PC-9 (cell line): ENCODE data around the gene EPHB1. TPM values are rescaled to one million over a fixed set of nuclear protein-coding genes. Genes with fewer than 3 reads are reported as not detected.

Experiments used
- BruUV-seq: library from RNA; stranded (reverse); fragments of 400-500 nt; replicated peaks from 2 replicates; lab custom pipeline; 2021; lab: Mats Ljungman, UMichigan
- CTCF ChIA-PET: fragments of 300-600 bp; sonication (Branson Sonifier 250); formaldehyde crosslinking; loops from one replicate; lab custom pipeline; 2022; ENCODE audit warnings: antibody characterized with exemption; lab: Charles Lee
- POLR2A ChIA-PET: fragments of 300-600 bp; sonication (Branson Sonifier 250); formaldehyde crosslinking; loops from one replicate; lab custom pipeline; 2022; ENCODE audit warnings: antibody characterized with exemption; ENCODE audit not compliant: unreplicated experiment; lab: Charles Lee
- DNase-seq, 2 experiments: peaks; one replicate each; pipeline versions ENCODE4 v3.0.0 to v3.0.0-alpha.2; 2015 to 2022; ENCODE audit warnings: mixed read lengths in 1 of 2
- H2AFZ ChIP-seq: fragments of 200-600 bp; sonication (generic); 2 replicates; pipeline ENCODE4 v1.8.1; 2017; ENCODE audit warnings: antibody characterized with exemption
- H3F3A ChIP-seq: fragments of 200-600 bp; sonication (generic); 2 replicates; pipeline ENCODE4 v1.8.1; 2017; ENCODE audit warnings: antibody characterized with exemption, mild to moderate bottlenecking, low read depth; ENCODE audit not compliant: insufficient read depth
- H3K27ac ChIP-seq: fragments of 200-600 bp; sonication (generic); 2 replicates; pipeline ENCODE4 v1.6.1; 2016; ENCODE audit warnings: mixed run types
- H3K27me3 ChIP-seq: fragments of 200-600 bp; sonication (generic); 2 replicates; pipeline ENCODE4 v1.6.1; 2016; ENCODE audit warnings: low read depth, mixed run types; ENCODE audit not compliant: insufficient read depth
- H3K36me3 ChIP-seq: fragments of 200-600 bp; sonication (generic); 2 replicates; pipeline ENCODE4 v1.6.1; 2016; ENCODE audit warnings: low read depth, mixed run types
- H3K4me1 ChIP-seq: fragments of 200-600 bp; sonication (generic); replicated peaks from 2 replicates; pipeline ENCODE4 v1.6.1; 2016; ENCODE audit warnings: mixed run types; ENCODE audit not compliant: insufficient read depth
- H3K4me2 ChIP-seq: fragments of 200-600 bp; sonication (generic); 2 replicates; pipeline ENCODE4 v1.6.1; 2017; ENCODE audit warnings: mixed run types
- H3K4me3 ChIP-seq: fragments of 200-600 bp; sonication (generic); 2 replicates; pipeline ENCODE4 v1.6.1; 2016; ENCODE audit warnings: mixed run types
- H3K79me2 ChIP-seq: fragments of 200-600 bp; sonication (generic); 2 replicates; pipeline ENCODE4 v1.6.1; 2017; ENCODE audit warnings: low read depth, mixed run types
- H3K9me2 ChIP-seq: fragments of 200-600 bp; sonication (generic); 2 replicates; pipeline ENCODE4 v1.8.1; 2017; ENCODE audit warnings: mild to moderate bottlenecking; ENCODE audit not compliant: insufficient read depth
- H3K9me3 ChIP-seq: fragments of 200-600 bp; sonication (generic); 2 replicates; pipeline ENCODE4 v1.8.1; 2016; ENCODE audit warnings: low read depth; ENCODE audit not compliant: insufficient read depth
- H4K20me1 ChIP-seq: fragments of 200-600 bp; sonication (generic); 2 replicates; pipeline ENCODE4 v1.8.1; 2017; ENCODE audit not compliant: insufficient read depth
- CTCF ChIP-seq: fragments of 200-600 bp; sonication (generic); conservative IDR thresholded peaks from 2 replicates; pipeline ENCODE4 v1.6.1; 2017; ENCODE audit warnings: mixed run types, antibody characterized with exemption, mild to moderate bottlenecking, moderate library complexity
- EZH2 ChIP-seq: fragments of 200-600 bp; sonication (generic); IDR thresholded peaks from 2 replicates; pipeline ENCODE4 v1.8.0; 2017; ENCODE audit warnings: antibody characterized with exemption, low read depth
- intact Hi-C: fragments of 100-400 bp; cut with micrococcal nuclease; formaldehyde crosslinking; loops from one replicate; pipeline ENCODE4 v1.10.0; 2022; ENCODE audit not compliant: unreplicated experiment
- total RNA-seq: library from RNA; stranded (reverse); gene quantifications from 2 replicates; pipeline ENCODE4 v1.2.3, GENCODE V29; 2021

Gene EPHB1
- total RNA-seq, 1 experiment from 2014 or later: 0.15 TPM

GRCh38 chr3:135143474-135143873 lies 348.4 kb downstream of the EPHB1 start:
- Histone ChIP-seq H3K36me3 (no peaks in the 10 kb centered on the region), H3K27me3 (no peaks in the 10 kb centered on the region), H3K4me3 (no peak overlapping the region), H3K27ac (no peak overlapping the region), H3K9me2 (no peaks in the 10 kb centered on the region), H3K4me1 (no peaks in the 10 kb centered on the region), H3K9me3 (no peaks in the 10 kb centered on the region), H3K79me2 (no peaks in the 10 kb centered on the region), H3K4me2 (no peak overlapping the region), H2AFZ (no peak overlapping the region), H4K20me1 (no peaks in the 10 kb centered on the region), H3F3A (no peaks in the 10 kb centered on the region)
- TF ChIP-seq EZH2 (no peak), CTCF (no peak)
- no peak for DNase-seq
- no TSS peak for BruUV-seq
- CTCF ChIA-PET: no interaction called here
- intact Hi-C loops: no loop called here
- POLR2A ChIA-PET: no interaction called here

GRCh38 chr3:135145581-135145980 lies 350.5 kb downstream of the EPHB1 start:
- POLR2A ChIA-PET: no interaction called here
- TF ChIP-seq EZH2 (no peak), CTCF (no peak)
- BruUV-seq: no TSS peak

GRCh38 chr3:135147657-135148056 lies 352.6 kb downstream of the EPHB1 start:
- no peaks in the 10 kb centered on the region for H4K20me1 ChIP-seq
- TF ChIP-seq EZH2: no peak
- TF ChIP-seq CTCF: no peak
- CTCF ChIA-PET: no interaction called here

More at GRCh38 chr3:135145581-135145980, 350.5 kb downstream of the EPHB1 start:
- Histone ChIP-seq H3K79me2 (no peaks in the 10 kb centered on the region), H3K4me3 (no peak overlapping the region), H3K4me1 (no peaks in the 10 kb centered on the region), H4K20me1 (no peaks in the 10 kb centered on the region), H3K27ac (no peak overlapping the region), H3K9me2 (no peaks in the 10 kb centered on the region), H2AFZ (no peak overlapping the region), H3K36me3 (no peaks in the 10 kb centered on the region), H3K4me2 (no peak overlapping the region), H3K27me3 (0 out of 2 replicates have a peak, but pooled peaks cover 5% of the 10 kb centered on the region), H3K9me3 (no peaks in the 10 kb centered on the region), H3F3A (no peaks in the 10 kb centered on the region)
- CTCF ChIA-PET: no interaction called here
- no peak for DNase-seq
- intact Hi-C loops: no loop called here

More at GRCh38 chr3:135147657-135148056, 352.6 kb downstream of the EPHB1 start:
- Histone ChIP-seq H3K27me3 (0 out of 2 replicates have a peak, but pooled peaks cover 5% of the 10 kb centered on the region), H3K4me2 (no peak overlapping the region), H3K9me2 (no peaks in the 10 kb centered on the region), H2AFZ (no peak overlapping the region), H3F3A (no peaks in the 10 kb centered on the region), H3K36me3 (no peaks in the 10 kb centered on the region), H3K4me3 (no peak overlapping the region), H3K9me3 (no peaks in the 10 kb centered on the region), H3K79me2 (no peaks in the 10 kb centered on the region), H3K27ac (no peak overlapping the region), H3K4me1 (no peaks in the 10 kb centered on the region)
- no peak for DNase-seq
- POLR2A ChIA-PET: no interaction called here
- intact Hi-C loops: no loop called here
- BruUV-seq: no TSS peak
